GM12891 (cell line): ENCODE results near the gene KIFC3.

ENCODE experiments used
- POLR2A ChIP-seq: IDR thresholded peaks from 2 replicates; pipeline ENCODE4 v1.6.1; 2011; ENCODE audit warnings: low read depth, low read length, control low read depth
- TAF1 ChIP-seq: IDR thresholded peaks from 2 replicates; pipeline ENCODE4 v1.6.1; 2011; ENCODE audit warnings: low read depth, low read length, control low read depth

DNA sequence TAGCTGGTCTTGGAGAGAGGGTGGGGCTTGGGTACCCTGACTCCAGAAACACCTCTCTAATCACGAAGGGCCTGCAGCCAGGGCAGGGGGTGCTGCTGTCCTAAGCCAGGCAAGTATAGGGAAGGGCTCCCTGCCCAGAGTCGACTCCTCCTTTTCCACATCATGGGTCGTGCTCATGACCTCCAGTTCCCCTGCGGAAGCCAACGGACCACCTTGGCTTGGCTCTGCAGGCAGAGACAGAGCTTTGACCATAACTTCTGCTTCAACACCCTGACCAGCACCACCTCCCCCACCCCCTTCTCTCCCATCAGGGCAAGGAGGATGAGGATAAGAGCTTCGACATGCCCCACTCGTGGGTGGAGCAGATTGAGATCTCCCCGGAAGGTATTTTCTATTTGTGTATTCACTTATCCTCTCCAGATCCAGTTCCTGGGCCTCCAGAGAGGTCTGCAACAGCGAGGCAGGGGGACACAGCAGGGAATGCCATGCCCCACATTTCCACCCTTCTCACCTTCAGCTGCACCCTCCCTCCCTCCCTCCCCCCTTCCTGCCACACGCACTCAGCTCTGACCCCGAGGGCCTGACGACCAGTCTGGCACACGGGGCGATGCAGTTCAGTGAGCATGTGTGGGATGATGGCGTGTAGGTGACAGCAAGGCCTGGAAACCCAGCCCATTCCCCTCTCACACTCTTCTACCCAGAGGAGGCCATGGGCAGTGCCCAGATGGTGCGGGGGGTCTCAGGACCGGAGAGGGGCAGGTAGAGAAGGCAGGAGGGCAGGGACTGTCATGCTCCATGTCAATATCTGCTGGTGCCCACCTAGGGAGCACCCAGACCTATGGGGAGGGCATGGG, 80.7 kb downstream of the KIFC3 start:
- TF ChIP-seq TAF1 (no peak), POLR2A (no peak)
